A549 (cell line): ENCODE data around the gene CDKN2D. TPM values are rescaled to one million over a fixed set of nuclear protein-coding genes. Genes with fewer than 3 reads are reported as not detected.

ENCODE experiments used
- ATAC-seq, 2 experiments: fragments of 200-7000 bp in 1 of 2; fragments of >200 bp in 1 of 2; cut with Nextera tagmentation in 1 of 2; cut with Tn5 transposase in 1 of 2; 3 replicates each; pipeline versions ENCODE4 v1.8.0 to v1.9.1; 2018 to 2020; ENCODE audit warnings: mild to moderate bottlenecking in 1 of 2, moderate library complexity in 1 of 2
- CTCF ChIA-PET: fragments of 300-600 bp; sonication (Branson Sonifier 250); formaldehyde crosslinking; extraction: SDS; loops from one replicate; lab custom pipeline; 2021; ENCODE audit warnings: antibody characterized with exemption, inconsistent platforms; lab: Yijun Ruan, JAX
- POLR2A ChIA-PET: fragments of 350-600 bp; formaldehyde crosslinking; extraction: SDS; loops from one replicate; lab custom pipeline; 2021; ENCODE audit warnings: antibody characterized with exemption, inconsistent platforms; lab: Yijun Ruan, JAX
- DNase-seq, 2 experiments: peaks; one replicate each; pipeline versions ENCODE4 v3.0.0 to v3.0.0-alpha.2; 2011 to 2016; ENCODE audit warnings: low read depth in 1 of 2, low spot score in 1 of 2
- FAIRE-seq: peaks from 2 replicates; lab custom pipeline; 2011; peaks lifted over from hg19 to GRCh38; lab: Jason Lieb, UNC
- H3K27ac ChIP-seq, 2 experiments: fragments of >200 bp; sonication (Bioruptor Twin); formaldehyde crosslinking; 3 replicates each; pipeline ENCODE4 v1.5.1; 2016 to 2017
- H3K4me1 ChIP-seq: fragments of >200 bp; sonication (Bioruptor Twin); formaldehyde crosslinking; 3 replicates; pipeline ENCODE4 v1.6.1; 2016
- H3K4me2 ChIP-seq: fragments of >200 bp; sonication (Bioruptor Twin); formaldehyde crosslinking; 3 replicates; pipeline ENCODE4 v1.6.1; 2016
- H3K4me3 ChIP-seq: fragments of >200 bp; sonication (Bioruptor Twin); formaldehyde crosslinking; 3 replicates; pipeline ENCODE4 v1.5.1; 2016
- H3K9me3 ChIP-seq: fragments of >200 bp; sonication (Bioruptor Twin); formaldehyde crosslinking; 3 replicates; pipeline ENCODE4 v1.6.1; 2016
- CHD2 ChIP-seq: fragments of 150-350 bp; IDR thresholded peaks from 2 replicates; pipeline ENCODE4 v1.6.1; 2014; ENCODE audit warnings: low read length; ENCODE audit not compliant: partially characterized antibody
- EHMT2 ChIP-seq: fragments of 200-600 bp; sonication (generic); IDR thresholded peaks from 2 replicates; pipeline ENCODE4 v1.6.1; 2016; ENCODE audit warnings: antibody characterized with exemption, low read depth, mild to moderate bottlenecking, moderate library complexity
- ESRRA ChIP-seq: fragments of 150-350 bp; IDR thresholded peaks from 2 replicates; pipeline ENCODE4 v1.6.1; 2014; ENCODE audit warnings: mild to moderate bottlenecking, low read length, borderline replicate concordance
- FOSL2 ChIP-seq, 2 experiments: fragments of 450-650 bp in 1 of 2; fragments of >200 bp in 1 of 2; sonication (Bioruptor Twin) in 1 of 2; formaldehyde crosslinking; IDR thresholded peaks; 2 replicates each; pipeline versions ENCODE4 v1.5.0 to v1.6.1; 2016 to 2020; ENCODE audit warnings: mild to moderate bottlenecking in 1 of 2, moderate library complexity in 1 of 2
- HOXB5 ChIP-seq: fragments of 250-450 bp; sonication (Bioruptor Pico); IDR thresholded peaks from 2 replicates; pipeline ENCODE4 v1.5.0; 2020; ENCODE audit warnings: mild to moderate bottlenecking, moderate library complexity
- JUN ChIP-seq, 2 experiments: fragments of >200 bp; sonication (Bioruptor Twin); formaldehyde crosslinking; IDR thresholded peaks; 2 replicates in 1 of 2; 3 replicates in 1 of 2; pipeline ENCODE4 v1.6.1; 2016 to 2017
- JUNB ChIP-seq: fragments of >200 bp; sonication (Bioruptor Twin); formaldehyde crosslinking; IDR thresholded peaks from 2 replicates; pipeline ENCODE4 v1.6.1; 2016
- KDM5A ChIP-seq: fragments of 200-600 bp; sonication (generic); IDR thresholded peaks from 2 replicates; pipeline ENCODE4 v1.6.1; 2016; ENCODE audit warnings: antibody characterized with exemption, mild to moderate bottlenecking
- MAFK ChIP-seq: fragments of 450-650 bp; IDR thresholded peaks from 2 replicates; pipeline ENCODE4 v1.6.1; 2014; ENCODE audit not compliant: partially characterized antibody
- MAZ ChIP-seq: fragments of 150-350 bp; IDR thresholded peaks from 2 replicates; pipeline ENCODE4 v1.6.1; 2014; ENCODE audit warnings: antibody characterized with exemption, low read depth, low read length, borderline replicate concordance
- MYC ChIP-seq: IDR thresholded peaks from 2 replicates; pipeline ENCODE4 v1.6.1; 2012; ENCODE audit warnings: mild to moderate bottlenecking, inconsistent platforms, low read length, improper control_type of control experiment, borderline replicate concordance
- NPAS2 ChIP-seq: fragments of 250-450 bp; sonication (Bioruptor Pico); IDR thresholded peaks from 2 replicates; pipeline ENCODE4 v1.8.0; 2022; ENCODE audit warnings: mild to moderate bottlenecking, moderate library complexity, borderline replicate concordance
- PHF8 ChIP-seq: fragments of 200-600 bp; sonication (generic); IDR thresholded peaks from 2 replicates; pipeline ENCODE4 v1.6.1; 2016; ENCODE audit warnings: low read depth, mild to moderate bottlenecking, antibody characterized with exemption, moderate library complexity, borderline replicate concordance
- POLR2A ChIP-seq: IDR thresholded peaks from 2 replicates; pipeline ENCODE4 v1.6.1; 2012; ENCODE audit warnings: mild to moderate bottlenecking, low read length
- POLR2AphosphoS2 ChIP-seq: conservative IDR thresholded peaks from 2 replicates; pipeline ENCODE4 v1.6.1; 2012; ENCODE audit warnings: low read length, improper control_type of control experiment, inconsistent platforms
- RCOR1 ChIP-seq: fragments of 150-350 bp; IDR thresholded peaks from 2 replicates; pipeline ENCODE4 v1.6.1; 2014; ENCODE audit warnings: antibody characterized with exemption, low read length, low read depth
- RFX5 ChIP-seq: fragments of 450-650 bp; IDR thresholded peaks from 2 replicates; pipeline ENCODE4 v1.7.1; 2014; ENCODE audit warnings: antibody characterized with exemption, mild to moderate bottlenecking, moderate library complexity
- SREBF2 ChIP-seq: fragments of 450-650 bp; IDR thresholded peaks from 2 replicates; pipeline ENCODE4 v1.6.1; 2014; ENCODE audit warnings: mild to moderate bottlenecking, moderate library complexity
- ZNF302 ChIP-seq: fragments of 250-450 bp; sonication (Bioruptor Pico); IDR thresholded peaks from 2 replicates; pipeline ENCODE4 v1.9.0; 2021; ENCODE audit warnings: inconsistent platforms, mild to moderate bottlenecking, moderate library complexity
- WGBS: methylation state at CpG from one replicate; pipeline ENCODE4 v1.1.6; 2017; ENCODE audit errors: missing lambda C conversion rate; 5-methylcytosine and 5-hydroxymethylcytosine counted together
- polyA plus RNA-seq, 4 experiments: library from polyadenylated mRNA; depleted of rRNA in 3 of 4; stranded (reverse); fragments of >200 nt; fragmentation: RNase III in 1 of 4; extraction: RNeasy Plus Mini Kit Qiagen cat#74134 plus additional on column Dnase treatment in 1 of 4; gene quantifications; 2 replicates in 3 of 4; 3 replicates in 1 of 4; pipeline ENCODE4 v1.2.3, GENCODE V29; 2011 to 2017
- TF ChIP-seq, protein P1 (sequence below): IDR thresholded peaks from 2 replicates; pipeline ENCODE4 v1.6.1; 2012
- TF ChIP-seq, protein P2 (sequence below): fragments of 250-450 bp; sonication (Bioruptor Pico); IDR thresholded peaks from 2 replicates; pipeline ENCODE4 v1.5.0; 2021; ENCODE audit warnings: mild to moderate bottlenecking, moderate library complexity, borderline replicate concordance
- TF ChIP-seq, protein P3 (sequence below): IDR thresholded peaks from 2 replicates; pipeline ENCODE4 v1.6.1; 2012; ENCODE audit warnings: low read depth, borderline replicate concordance
- TF ChIP-seq, protein P4 (sequence below): fragments of 250-450 bp; sonication (Bioruptor Pico); IDR thresholded peaks from 2 replicates; pipeline ENCODE4 v1.5.0; 2020; ENCODE audit warnings: low read depth, mild to moderate bottlenecking, moderate library complexity

The CDKN2D gene
- polyA plus RNA-seq, 2 of the 4 experiments (the other 2 are of a cell fraction) = 3.1 to 4.3 TPM

DNA sequence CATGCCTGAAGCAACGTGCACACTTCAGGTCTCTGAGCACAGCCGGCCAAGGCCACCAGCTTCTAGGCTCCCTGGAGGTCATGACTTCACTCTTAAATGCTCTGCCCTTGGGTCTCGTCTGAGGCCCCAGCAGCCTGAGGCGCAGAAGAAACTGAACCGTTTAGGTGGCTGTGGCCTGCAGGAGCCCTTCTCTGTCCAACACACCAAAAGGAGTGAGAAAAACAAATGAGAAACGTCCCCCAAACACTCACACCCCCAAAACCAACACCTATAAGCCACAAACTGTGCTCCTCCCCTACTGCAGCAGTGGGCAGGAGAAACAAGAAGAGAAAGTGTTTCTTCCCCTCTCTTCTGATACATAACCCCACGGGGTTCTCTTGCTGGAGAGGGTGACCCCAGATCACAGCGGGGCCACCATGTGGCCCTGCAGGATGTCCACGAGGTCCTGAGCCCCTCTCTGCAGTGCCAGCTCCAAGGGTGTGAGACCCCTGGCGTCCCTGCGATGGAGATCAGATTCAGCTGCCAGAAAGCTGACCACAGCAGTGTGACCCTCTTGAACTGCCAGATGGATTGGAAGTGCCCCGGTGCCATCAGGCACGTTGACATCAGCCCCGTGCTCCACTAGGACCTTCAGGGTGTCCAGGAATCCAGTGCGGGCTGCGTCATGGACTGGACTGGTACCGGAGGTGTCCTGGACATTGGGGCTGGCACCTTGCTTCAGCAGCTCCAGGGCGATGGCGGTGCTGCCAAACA lies 1.9 kb downstream of the CDKN2D start:
- no peak for FAIRE-seq
- no peaks in the 10 kb centered on the region for H3K9me3 ChIP-seq
- TF ChIP-seq POLR2AphosphoS2 (no peak), POLR2A (no peak), FOSL2 (IDR thresholded peaks at IDR 0.05) (no peak), FOSL2 (CRISPR knock-in tag; IDR thresholded peaks at IDR 0.05) (no peak), JUNB (no peak), PHF8 (no peak)
- H3K27ac ChIP-seq = no peak overlapping the region
- H3K4me2 ChIP-seq = peak overlapping the region; percentile 90
- 64% methylated on average over 10 of the region's 19 CpGs for WGBS
- H3K4me3 ChIP-seq = peak overlapping the region; percentile 75; the same call in 2 of the 3 replicates
- peaks cover 25% of the 10 kb centered on the region for H3K4me1 ChIP-seq
- POLR2A ChIA-PET = no interaction called here
- no peak for DNase-seq
- no peak for ATAC-seq
- CTCF ChIA-PET = interaction anchor here (0.9 to 3.0 kb wide), 7 partner anchors 12 to 178 kb away, joined by 3 to 12 read pairs (median 4); no protein-coding TSS in a partner anchor

DNA sequence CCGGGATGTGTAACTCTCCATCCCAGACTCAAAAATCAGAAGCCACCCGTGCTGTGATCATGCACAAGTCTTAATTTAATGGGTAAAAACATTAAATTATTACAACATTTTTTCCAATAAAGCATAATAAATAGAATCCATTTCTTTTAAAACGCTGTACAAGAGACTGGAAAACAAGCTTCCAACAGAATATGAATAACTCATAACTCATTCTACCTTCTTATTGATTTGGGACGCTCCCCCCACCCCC lies 2.4 kb downstream of the CDKN2D start:
- no peaks in the 10 kb centered on the region for H3K9me3 ChIP-seq
- CTCF ChIA-PET = interaction anchor here (0.5 to 3.0 kb wide), 5 partner anchors 14 to 60 kb away, joined by 4 to 12 read pairs (median 5); no protein-coding TSS in a partner anchor
- TF ChIP-seq EHMT2 = no peak
- WGBS = 8% methylated on average over 4 of the region's 4 CpGs
- ATAC-seq (no peak), FAIRE-seq (no peak), DNase-seq (no peak)
- peak overlapping the region; percentile 90 for H3K4me2 ChIP-seq
- peak overlapping the region; percentile 75 for H3K4me3 ChIP-seq
- H3K27ac ChIP-seq = peak overlapping the region; percentile 54 to 96
- peaks cover 25% of the 10 kb centered on the region for H3K4me1 ChIP-seq
- POLR2A ChIA-PET = no interaction called here

DNA sequence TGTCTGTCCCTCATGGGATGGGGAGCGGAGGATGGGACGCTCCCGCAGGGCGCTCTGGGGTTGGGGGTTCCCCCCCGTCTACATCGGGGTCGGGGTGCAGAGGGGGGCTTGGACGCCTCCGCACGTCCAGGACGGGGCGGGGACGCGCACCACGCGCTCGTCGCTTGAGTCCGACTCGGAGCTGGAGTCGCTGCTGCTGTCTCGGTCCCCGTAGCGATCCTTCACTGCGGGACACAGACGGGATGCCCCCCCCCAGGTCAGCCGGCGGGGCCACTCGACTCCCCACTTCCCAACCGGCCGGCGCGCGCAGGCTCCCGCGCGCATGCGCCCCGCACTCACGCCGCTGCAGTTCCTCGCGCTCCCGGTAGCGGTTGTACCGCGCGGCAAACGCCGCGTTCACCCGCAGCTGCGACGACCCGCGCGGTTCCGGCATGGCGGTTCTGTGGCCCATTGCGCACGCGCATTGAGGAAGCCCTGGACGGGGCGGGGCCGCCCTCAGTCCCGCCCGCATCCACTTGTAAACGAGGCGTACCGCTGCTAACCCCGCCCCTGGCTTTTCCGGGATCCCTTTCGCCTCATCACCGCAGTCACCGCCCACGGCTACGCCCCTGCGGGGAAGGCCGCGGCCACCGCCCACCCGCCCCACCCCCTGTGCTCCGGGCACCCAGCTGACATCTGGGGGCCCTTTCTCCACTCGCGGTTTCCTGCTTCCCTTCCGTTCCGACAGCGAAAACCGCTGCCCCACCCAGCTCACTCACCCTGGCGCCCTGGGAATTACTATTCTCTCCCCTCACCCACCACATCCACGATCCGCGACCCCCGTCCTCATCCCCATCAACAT lies 3.0 kb downstream of the CDKN2D start, which contains the start of gene KRI1:
Gene KRI1 (minus strand): TSS at position 444 of the 841 bp plus-strand sequence. CDS start 11 bp downstream, at position 433.
- under 1% methylated on average over 27 of the region's 94 CpGs for WGBS
- Histone ChIP-seq H3K9me3 (no peaks in the 10 kb centered on the region), H3K27ac (peak within 1 kb of the TSS; percentile 81 to 96), H3K4me1 (peaks cover 25% of the 10 kb centered on the region), H3K4me2 (peak within 1 kb of the TSS; percentile 90), H3K4me3 (peak within 1 kb of the TSS; percentile 75)
- TF ChIP-seq POLR2A = peak; percentile 89
- TF ChIP-seq ZNF302 = no peak
- 0 out of 2 replicates have a peak, but pooled peaks have one; percentile 20 for TF ChIP-seq PHF8
- no peak for TF ChIP-seq MAZ
- TF ChIP-seq SREBF2 = no peak
- TF ChIP-seq ESRRA = no peak
- no peak for TF ChIP-seq NPAS2 (CRISPR knock-in tag)
- peak in 1 of 2 experiments; percentile 68; a peak in 2 of 5 replicates for TF ChIP-seq JUN (IDR thresholded peaks at IDR 0.05)
- no peak for TF ChIP-seq RFX5
- TF ChIP-seq, protein P1, sequence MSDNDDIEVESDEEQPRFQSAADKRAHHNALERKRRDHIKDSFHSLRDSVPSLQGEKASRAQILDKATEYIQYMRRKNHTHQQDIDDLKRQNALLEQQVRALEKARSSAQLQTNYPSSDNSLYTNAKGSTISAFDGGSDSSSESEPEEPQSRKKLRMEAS = peak; percentile 94
- no peak for TF ChIP-seq MAFK
- TF ChIP-seq CHD2 = no peak
- TF ChIP-seq, protein P2, sequence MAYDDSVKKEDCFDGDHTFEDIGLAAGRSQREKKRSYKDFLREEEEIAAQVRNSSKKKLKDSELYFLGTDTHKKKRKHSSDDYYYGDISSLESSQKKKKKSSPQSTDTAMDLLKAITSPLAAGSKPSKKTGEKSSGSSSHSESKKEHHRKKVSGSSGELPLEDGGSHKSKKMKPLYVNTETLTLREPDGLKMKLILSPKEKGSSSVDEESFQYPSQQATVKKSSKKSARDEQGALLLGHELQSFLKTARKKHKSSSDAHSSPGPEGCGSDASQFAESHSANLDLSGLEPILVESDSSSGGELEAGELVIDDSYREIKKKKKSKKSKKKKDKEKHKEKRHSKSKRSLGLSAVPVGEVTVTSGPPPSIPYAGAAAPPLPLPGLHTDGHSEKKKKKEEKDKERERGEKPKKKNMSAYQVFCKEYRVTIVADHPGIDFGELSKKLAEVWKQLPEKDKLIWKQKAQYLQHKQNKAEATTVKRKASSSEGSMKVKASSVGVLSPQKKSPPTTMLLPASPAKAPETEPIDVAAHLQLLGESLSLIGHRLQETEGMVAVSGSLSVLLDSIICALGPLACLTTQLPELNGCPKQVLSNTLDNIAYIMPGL (CRISPR knock-in tag) = no peak
- TF ChIP-seq KDM5A = no peak
- no peak for TF ChIP-seq JUNB
- TF ChIP-seq, protein P3, sequence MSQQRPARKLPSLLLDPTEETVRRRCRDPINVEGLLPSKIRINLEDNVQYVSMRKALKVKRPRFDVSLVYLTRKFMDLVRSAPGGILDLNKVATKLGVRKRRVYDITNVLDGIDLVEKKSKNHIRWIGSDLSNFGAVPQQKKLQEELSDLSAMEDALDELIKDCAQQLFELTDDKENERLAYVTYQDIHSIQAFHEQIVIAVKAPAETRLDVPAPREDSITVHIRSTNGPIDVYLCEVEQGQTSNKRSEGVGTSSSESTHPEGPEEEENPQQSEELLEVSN = peak; percentile 96
- 0 out of 2 replicates have a peak, but pooled peaks have one; percentile 72 for TF ChIP-seq MYC
- TF ChIP-seq, protein P4, sequence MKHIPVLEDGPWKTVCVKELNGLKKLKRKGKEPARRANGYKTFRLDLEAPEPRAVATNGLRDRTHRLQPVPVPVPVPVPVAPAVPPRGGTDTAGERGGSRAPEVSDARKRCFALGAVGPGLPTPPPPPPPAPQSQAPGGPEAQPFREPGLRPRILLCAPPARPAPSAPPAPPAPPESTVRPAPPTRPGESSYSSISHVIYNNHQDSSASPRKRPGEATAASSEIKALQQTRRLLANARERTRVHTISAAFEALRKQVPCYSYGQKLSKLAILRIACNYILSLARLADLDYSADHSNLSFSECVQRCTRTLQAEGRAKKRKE (CRISPR knock-in tag) = no peak
- no peak for TF ChIP-seq HOXB5
- no peak for TF ChIP-seq RCOR1
- DNase-seq (peak; percentile 90 to 95), FAIRE-seq (no peak), ATAC-seq (peak; percentile 68 to 77)
- ChIA-PET POLR2A (no interaction called here), CTCF (interaction anchor here (0.5 to 3.0 kb wide), 6 partner anchors 14 to 60 kb away, joined by 3 to 12 read pairs (median 4); no protein-coding TSS in a partner anchor)
